HepG2 (cell line): ENCODE results near the gene CNKSR3. TPM values are rescaled to one million over a fixed set of nuclear protein-coding genes. Genes with fewer than 3 reads are reported as not detected.
A peak's percentile ranks its signal among the peaks of the same experiment; 100 is the strongest.
"Not testable (repeated sequence)": the region's sequence is repeated elsewhere in the genome, so short reads cannot be mapped to it uniquely, and the experiment has no call there.

Source experiments
- ATAC-seq: fragments of 200-7000 bp; cut with Tn5 transposase; 3 replicates; pipeline ENCODE4 v1.9.1; 2020; ENCODE audit warnings: mild to moderate bottlenecking, moderate library complexity
- BruUV-seq: library from RNA; stranded (reverse); fragments of 400-500 nt; replicated peaks from 2 replicates; lab custom pipeline; 2021; lab: Mats Ljungman, UMichigan
- CTCF ChIA-PET: fragments of 300-600 bp; formaldehyde crosslinking; extraction: SDS; loops from one replicate; lab custom pipeline; 2021; ENCODE audit warnings: low total read pairs, inconsistent platforms, low intra/inter-chr PET ratio; lab: Yijun Ruan, JAX
- POLR2A ChIA-PET: fragments of 350-600 bp; sonication (Branson Sonifier 250); formaldehyde crosslinking; loops from one replicate; lab custom pipeline; 2020; ENCODE audit warnings: antibody characterized with exemption, inconsistent platforms; lab: Yijun Ruan, JAX
- DNase-seq: peaks from one replicate; pipeline ENCODE4 v3.0.0-alpha.2; 2015; ENCODE audit warnings: low spot score
- FAIRE-seq: peaks from 3 replicates; lab custom pipeline; 2011; peaks lifted over from hg19 to GRCh38; lab: Jason Lieb, UNC
- H2AFZ ChIP-seq: one replicate; pipeline ENCODE4 v1.6.1; 2011; ENCODE audit warnings: low read length, inconsistent platforms
- H3K27ac ChIP-seq: fragments of 300-600 bp; 3 replicates; pipeline ENCODE4 v1.8.0; 2011; ENCODE audit warnings: mixed run types, mild to moderate bottlenecking, mixed read lengths, low read length, inconsistent platforms; ENCODE audit not compliant: insufficient read depth; ENCODE audit errors: extremely low read length
- H3K27me3 ChIP-seq, 2 experiments: fragments of 200-600 bp in 1 of 2; 2 replicates in 1 of 2; 3 replicates in 1 of 2; pipeline versions ENCODE4 v1.6.0 to v1.8.0; 2011; ENCODE audit warnings: low read length in 2 of 2, mild to moderate bottlenecking in 2 of 2, moderate library complexity in 2 of 2, inconsistent platforms in 1 of 2; ENCODE audit not compliant: insufficient read depth in 2 of 2, control insufficient read depth in 1 of 2
- H3K36me3 ChIP-seq, 2 experiments: fragments of 200-600 bp in 1 of 2; replicated peaks in 1 of 2; 2 replicates in 1 of 2; 3 replicates in 1 of 2; pipeline versions ENCODE4 v1.5.1 to v1.8.0; 2011; ENCODE audit warnings: low read length in 2 of 2, inconsistent platforms in 1 of 2; ENCODE audit not compliant: insufficient read depth in 2 of 2, control insufficient read depth in 1 of 2
- H3K4me1 ChIP-seq: 2 replicates; pipeline ENCODE4 v1.5.1; 2012; ENCODE audit warnings: low read length, inconsistent platforms; ENCODE audit not compliant: insufficient read depth
- H3K4me2 ChIP-seq: 2 replicates; pipeline ENCODE4 v1.6.0; 2011; ENCODE audit warnings: low read depth, low read length, inconsistent platforms
- H3K4me3 ChIP-seq, 3 experiments: fragments of 200-600 bp in 1 of 3; sonication (generic), shearing (Covaris generic) in 1 of 3; replicated peaks in 1 of 3; 2 replicates each; pipeline ENCODE4 v1.5.1; 2011 to 2016; ENCODE audit warnings: low read length in 3 of 3, inconsistent platforms in 2 of 3, low read depth in 2 of 3, mild to moderate bottlenecking in 2 of 3, control low read depth in 1 of 3, mixed read lengths in 1 of 3; ENCODE audit not compliant: insufficient read depth in 1 of 3
- H3K79me2 ChIP-seq: one replicate; pipeline ENCODE4 v1.6.1; 2011; ENCODE audit warnings: low read length, inconsistent platforms; ENCODE audit not compliant: insufficient read depth
- H3K9ac ChIP-seq: 2 replicates; pipeline ENCODE4 v1.6.0; 2011; ENCODE audit warnings: mild to moderate bottlenecking, low read depth, low read length, inconsistent platforms; ENCODE audit not compliant: insufficient read depth
- H3K9me3 ChIP-seq: 2 replicates; pipeline ENCODE4 v1.5.1; 2012; ENCODE audit warnings: mild to moderate bottlenecking, low read length
- H4K20me1 ChIP-seq: 2 replicates; pipeline ENCODE4 v1.6.0; 2011; ENCODE audit warnings: inconsistent platforms, mild to moderate bottlenecking, low read length, moderate library complexity; ENCODE audit not compliant: insufficient read depth
- HMGXB4 ChIP-seq, 2 experiments: sonication (generic) in 1 of 2; formaldehyde crosslinking in 1 of 2; IDR thresholded peaks; 2 replicates each; pipeline versions ENCODE4 v1.4.0 to v1.6.1; 2018 to 2020; ENCODE audit warnings: missing genetic modification reagents in 2 of 2, borderline replicate concordance in 1 of 2, low read depth in 1 of 2, mild to moderate bottlenecking in 1 of 2, missing biosample characterization in 1 of 2
- ZNF713 ChIP-seq: sonication (generic); formaldehyde crosslinking; IDR thresholded peaks from 2 replicates; pipeline ENCODE4 v1.4.0; 2020; ENCODE audit warnings: mild to moderate bottlenecking, missing genetic modification reagents
- WGBS: methylation state at CpG from one replicate; pipeline ENCODE4 v1.1.6; 2017; ENCODE audit warnings: low lambda C conversion rate; 5-methylcytosine and 5-hydroxymethylcytosine counted together
- in situ Hi-C: cut with HindIII; loops from 2 replicates; pipeline ENCODE4 v1.10.0; 2017; ENCODE audit warnings: low pct_unique_long_range_greater_than_20kb; ENCODE audit not compliant: extremely low pct_ligation_motif_present
- intact Hi-C: fragments of 100-400 bp; cut with micrococcal nuclease; formaldehyde crosslinking; loops from one replicate; pipeline ENCODE4 v1.10.0; 2022; ENCODE audit not compliant: unreplicated experiment
- polyA plus RNA-seq, 8 experiments: library from polyadenylated mRNA; depleted of rRNA in 3 of 8; stranded (reverse) in 7 of 8; unstranded in 1 of 8; fragments of >200 nt; fragmentation: Illumina TruSeq in 4 of 8; extraction: Trizol in 4 of 8; gene quantifications; 2 replicates each; pipeline versions ENCODE4 v1.2.1 to v1.2.3, GENCODE V29; 2011 to 2016; ENCODE audit warnings: low read depth in 4 of 8, missing spikeins in 1 of 8, mixed read lengths in 1 of 8; ENCODE audit not compliant: insufficient read depth in 1 of 8
- total RNA-seq, 5 experiments: library from RNA; depleted of rRNA; stranded (reverse); fragments of >200 nt; fragmentation: Illumina TruSeq; extraction: Trizol; gene quantifications; 2 replicates each; pipeline ENCODE4 v1.2.3, GENCODE V29; 2016; ENCODE audit warnings: low read depth in 1 of 5

The CNKSR3 gene
- total and polyA plus RNA-seq, 2 of the 13 experiments (the other 11 are each of a cell fraction or from before 2014, with no cell fraction given): 9.2 to 38.6 TPM

GRCh38 chr6:154542747-154543146, 32.3 kb upstream of the CNKSR3 start:
- H2AFZ ChIP-seq: no peak overlapping the region
- H3K4me3 ChIP-seq: no peak overlapping the region
- no peaks in the 10 kb centered on the region for H4K20me1 ChIP-seq
- H3K9ac ChIP-seq: no peak overlapping the region
- no peaks in the 10 kb centered on the region for H3K9me3 ChIP-seq
- no peaks in the 10 kb centered on the region for H3K27me3 ChIP-seq
- ChIA-PET CTCF (no interaction called here), POLR2A (interaction anchor here (1.0 kb wide), 1 partner anchor 32 kb away, joined by 3 read pairs; the partner anchor contains the start of gene CNKSR3)
- no peak overlapping the region for H3K27ac ChIP-seq
- BruUV-seq: no TSS peak
- ATAC-seq (peak; percentile 40; the same call in 1 of the 3 replicates), DNase-seq (no peak), FAIRE-seq (no peak)
- H3K36me3 ChIP-seq: no peaks in the 10 kb centered on the region
- in situ Hi-C loops (no loop called here), intact Hi-C loops (no loop called here)
- H3K4me2 ChIP-seq: no peak overlapping the region
- TF ChIP-seq ZNF713 (CRISPR knock-in tag) (no peak), HMGXB4 (CRISPR knock-in tag; IDR thresholded peaks at IDR 0.05; ENCODE audit: borderline replicate concordance in 1 of 2, low read depth in 1 of 2) (no peak)
- 30% methylated on average over 5 of the region's 5 CpGs for WGBS
- H3K4me1 ChIP-seq: peaks cover 13% of the 10 kb centered on the region
- no peaks in the 10 kb centered on the region for H3K79me2 ChIP-seq

- CTCF ChIA-PET, H3K27me3 ChIP-seq, POLR2A ChIA-PET, H3K9ac ChIP-seq, H4K20me1 ChIP-seq, H3K4me3 ChIP-seq, H3K36me3 ChIP-seq, H3K27ac ChIP-seq, intact Hi-C loops, BruUV-seq, H3K79me2 ChIP-seq, DNase-seq, H2AFZ ChIP-seq, H3K4me2 ChIP-seq, in situ Hi-C loops, ATAC-seq, FAIRE-seq, H3K9me3 ChIP-seq: not testable (repeated sequence)
- H3K4me1 ChIP-seq: peaks cover 21% of the 10 kb centered on the region
- WGBS: 90% methylated on average over 15 of the region's 15 CpGs
Observed at GRCh38 chr6:154541837-154542236, 31.4 kb upstream of the CNKSR3 start.
